Coronary artery (tissue), 2 donors: Measurements from ENCODE around the gene PKD1L1.
"Not testable (repeated sequence)": the region's sequence is repeated elsewhere in the genome, so short reads cannot be mapped to it uniquely, and the experiment has no call there.

ENCODE experiments used
- DNase-seq: peaks from one replicate; pipeline ENCODE4 v3.0.0-alpha.2; 2017; ENCODE audit warnings: low spot score
- H3K27ac ChIP-seq, 2 donors: fragments of 200-600 bp; sonication (generic); one replicate each; pipeline ENCODE4 v1.5.1; 2016 to 2019
- H3K4me3 ChIP-seq: fragments of 200-600 bp; sonication (generic); 2 replicates; pipeline ENCODE4 v1.5.1; 2016; ENCODE audit warnings: mild to moderate bottlenecking, moderate library complexity
- TF ChIP-seq, protein P1 (sequence below): fragments of 200-600 bp; sonication (generic); IDR thresholded peaks from one replicate; pipeline ENCODE4 v1.5.1; 2019; ENCODE audit warnings: antibody characterized with exemption

PKD1L1 gene

DNA sequence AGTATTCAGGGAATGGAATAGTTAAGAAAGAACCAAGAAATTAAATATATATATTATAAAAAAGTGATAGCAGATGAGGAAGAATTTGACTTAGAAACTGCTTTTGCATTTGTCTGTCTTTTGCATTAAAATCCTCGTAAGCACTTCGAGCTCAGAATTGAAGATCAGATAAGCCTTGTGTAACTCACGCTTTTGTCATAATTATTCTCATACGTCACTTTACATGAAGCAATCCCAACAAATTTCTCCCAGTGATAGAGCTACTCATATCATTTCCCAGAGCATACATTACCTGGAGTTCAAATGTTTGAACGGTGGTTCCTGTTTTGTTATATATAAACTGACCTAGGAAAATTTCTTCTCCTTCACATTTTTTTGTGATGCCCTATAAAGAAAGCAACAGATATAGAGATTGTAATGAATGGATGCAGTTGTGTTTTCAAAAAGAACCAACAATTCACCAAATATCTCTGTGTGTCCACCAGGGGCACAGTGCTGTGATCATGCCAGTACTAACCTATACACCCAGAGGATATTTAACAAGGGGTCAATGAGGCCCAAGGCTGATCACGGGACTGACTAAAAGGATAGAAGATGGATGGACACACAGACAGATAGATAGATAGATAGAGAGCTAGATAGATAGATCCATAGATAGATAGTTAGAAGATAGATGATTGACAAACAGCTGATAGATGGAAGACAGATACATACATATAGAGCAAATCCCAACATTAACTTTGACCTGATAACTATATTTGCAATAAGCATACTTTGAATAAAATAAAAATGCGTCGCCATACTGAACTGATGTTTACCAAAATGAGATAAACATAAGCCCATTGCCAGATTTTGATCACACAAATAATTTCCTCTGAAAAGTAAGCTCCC, 40.5 kb upstream of the PKD1L1 start:
- no peak overlapping the region for H3K4me3 ChIP-seq
- TF ChIP-seq, protein P1, sequence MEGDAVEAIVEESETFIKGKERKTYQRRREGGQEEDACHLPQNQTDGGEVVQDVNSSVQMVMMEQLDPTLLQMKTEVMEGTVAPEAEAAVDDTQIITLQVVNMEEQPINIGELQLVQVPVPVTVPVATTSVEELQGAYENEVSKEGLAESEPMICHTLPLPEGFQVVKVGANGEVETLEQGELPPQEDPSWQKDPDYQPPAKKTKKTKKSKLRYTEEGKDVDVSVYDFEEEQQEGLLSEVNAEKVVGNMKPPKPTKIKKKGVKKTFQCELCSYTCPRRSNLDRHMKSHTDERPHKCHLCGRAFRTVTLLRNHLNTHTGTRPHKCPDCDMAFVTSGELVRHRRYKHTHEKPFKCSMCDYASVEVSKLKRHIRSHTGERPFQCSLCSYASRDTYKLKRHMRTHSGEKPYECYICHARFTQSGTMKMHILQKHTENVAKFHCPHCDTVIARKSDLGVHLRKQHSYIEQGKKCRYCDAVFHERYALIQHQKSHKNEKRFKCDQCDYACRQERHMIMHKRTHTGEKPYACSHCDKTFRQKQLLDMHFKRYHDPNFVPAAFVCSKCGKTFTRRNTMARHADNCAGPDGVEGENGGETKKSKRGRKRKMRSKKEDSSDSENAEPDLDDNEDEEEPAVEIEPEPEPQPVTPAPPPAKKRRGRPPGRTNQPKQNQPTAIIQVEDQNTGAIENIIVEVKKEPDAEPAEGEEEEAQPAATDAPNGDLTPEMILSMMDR, result no peak
- H3K27ac ChIP-seq, result no peak overlapping the region
- no peak for DNase-seq

DNA sequence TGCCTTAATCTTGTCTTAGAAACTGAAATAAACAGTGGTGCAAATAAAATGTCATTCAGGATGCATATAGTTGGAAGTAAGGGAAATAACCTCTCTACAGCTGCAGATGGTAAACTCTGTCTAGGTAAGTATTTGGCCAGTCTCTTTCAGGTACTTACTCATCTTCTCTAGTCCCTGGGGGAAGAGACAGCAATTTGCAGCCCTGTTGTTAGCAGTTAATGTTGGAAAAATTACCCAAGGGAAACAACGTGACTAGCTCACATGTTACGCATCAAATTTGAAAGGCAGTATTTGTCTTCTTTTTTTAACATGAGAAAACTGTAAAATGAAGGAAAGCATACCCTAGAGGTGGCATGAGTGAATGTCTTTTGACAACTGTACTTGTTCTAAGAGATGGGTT, 34.3 kb upstream of the PKD1L1 start:
- Histone ChIP-seq H3K27ac (no peak overlapping the region), H3K4me3 (no peak overlapping the region)
- TF ChIP-seq, protein P1, result no peak
- no peak for DNase-seq

DNA sequence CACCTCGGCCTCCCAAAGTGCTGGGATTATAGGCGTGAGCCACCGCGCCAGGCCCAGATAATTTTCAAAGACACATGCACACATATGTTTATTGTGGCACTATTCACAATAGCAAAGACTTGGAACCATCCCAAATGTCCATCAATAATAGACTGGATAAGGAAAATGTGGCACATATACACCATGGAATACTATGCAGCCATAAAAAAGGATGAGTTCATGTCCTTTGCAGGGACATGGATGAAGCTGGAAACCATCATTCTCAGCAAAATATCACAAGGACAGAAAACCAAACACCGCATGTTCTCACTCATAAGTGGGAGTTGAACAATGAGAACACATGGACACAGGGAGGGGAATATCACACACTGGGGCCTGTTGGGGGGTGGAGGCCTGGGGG, 32.4 kb upstream of the PKD1L1 start:
- not testable (repeated sequence) for H3K27ac ChIP-seq, H3K4me3 ChIP-seq, DNase-seq

DNA sequence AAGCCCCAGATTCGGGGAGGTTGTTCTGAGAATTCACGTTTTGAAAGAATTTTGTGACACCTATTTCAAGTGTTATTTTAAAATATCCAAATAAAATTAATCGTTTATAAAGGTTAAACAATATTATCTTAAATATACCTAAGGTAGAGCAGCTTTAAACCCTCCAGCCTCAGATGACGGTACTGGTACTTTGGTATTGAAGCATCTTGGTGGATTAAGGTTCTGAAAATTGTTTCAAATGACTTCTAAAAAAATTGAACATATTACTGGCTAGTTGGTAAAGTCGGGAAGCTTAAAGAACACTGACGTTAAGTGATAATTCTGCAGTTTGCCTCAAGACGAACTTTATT, 31.5 kb upstream of the PKD1L1 start:
- Histone ChIP-seq H3K4me3 (peak overlapping the region; percentile 85), H3K27ac (peak overlapping the region; percentile 76 to 92)
- DNase-seq, result no peak
- TF ChIP-seq, protein P1, result no peak

DNA sequence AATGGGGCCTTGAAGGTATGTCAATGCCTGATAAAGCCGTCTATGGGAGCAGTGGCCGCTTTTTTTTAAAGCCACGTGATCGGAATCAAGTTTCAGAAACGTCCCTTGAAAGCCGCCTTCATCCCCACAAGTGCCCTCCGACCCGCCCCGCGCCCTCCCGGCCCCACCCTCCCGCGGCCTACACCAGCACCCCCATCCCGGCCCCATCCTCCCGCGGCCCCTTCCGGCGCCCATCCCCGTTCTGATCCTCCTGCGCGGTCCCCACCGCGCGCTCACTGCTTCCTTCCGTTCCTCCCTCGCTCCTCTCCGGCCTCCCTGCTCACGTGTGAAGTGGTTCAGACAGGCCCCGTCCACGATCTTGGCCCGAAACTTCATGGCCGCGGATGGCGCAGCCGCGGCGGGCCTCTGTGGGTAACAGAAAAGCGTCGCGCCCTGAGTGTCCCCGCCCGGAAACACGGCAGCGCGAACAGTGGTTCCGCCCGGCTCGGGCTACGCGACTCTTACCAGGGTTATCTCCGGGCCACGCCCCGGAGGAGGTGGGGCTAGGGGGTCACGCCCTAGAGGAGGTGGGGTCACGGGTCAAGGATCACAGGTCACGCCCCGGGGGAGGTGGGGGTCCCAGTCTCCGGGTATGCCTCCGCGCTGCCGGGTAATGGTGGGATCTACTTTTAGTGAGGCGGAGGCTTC, 31.0 kb upstream of the PKD1L1 start, which contains the start of gene HUS1:
Gene HUS1 (minus strand): TSS at position 471 of the 687 bp plus-strand sequence. CDS start 96 bp downstream, at position 375.
- H3K4me3 ChIP-seq, result peak within 1 kb of the TSS; percentile 85
- H3K27ac ChIP-seq, result peak within 1 kb of the TSS; percentile 76 to 92
- TF ChIP-seq, protein P1, result no peak
- peak; percentile 97 for DNase-seq

DNA sequence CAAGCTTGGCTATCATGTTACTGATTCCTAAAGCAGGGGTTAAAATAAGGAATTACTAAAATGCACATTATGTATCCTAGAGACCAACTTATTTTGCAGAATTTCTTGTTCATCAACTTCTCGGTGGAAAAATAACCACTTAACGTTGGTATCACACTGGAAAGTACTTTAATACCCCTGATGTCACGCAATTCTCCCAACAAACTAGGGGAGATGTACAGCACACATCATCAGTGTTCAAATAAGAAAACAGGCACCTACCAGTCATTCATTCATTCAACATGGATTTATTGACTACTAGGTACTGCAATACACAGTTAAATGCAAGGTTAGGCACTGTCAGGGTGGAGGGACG, 30.5 kb upstream of the PKD1L1 start:
- Histone ChIP-seq H3K27ac (peak overlapping the region; percentile 76 to 92), H3K4me3 (peak overlapping the region; percentile 85)
- TF ChIP-seq, protein P1, result no peak
- DNase-seq, result no peak

DNA sequence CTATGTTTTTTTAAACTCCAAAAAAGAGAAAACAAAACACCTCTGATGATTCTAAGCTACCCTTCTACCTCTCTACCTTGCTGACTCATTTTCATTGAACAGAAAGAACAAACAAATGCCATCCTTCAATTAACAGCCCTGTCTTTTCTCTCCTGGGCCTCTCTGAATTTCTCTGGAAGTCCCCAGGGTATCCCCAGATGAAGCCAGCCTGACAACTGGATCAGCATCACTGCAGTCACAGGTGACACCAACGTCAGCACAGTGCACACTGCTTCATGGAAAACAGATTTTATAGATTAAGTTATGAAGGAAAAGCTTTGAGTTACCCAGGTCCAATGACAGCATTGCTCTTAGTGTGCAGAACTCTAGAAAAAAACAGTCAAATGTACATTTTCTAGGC, 25.5 kb upstream of the PKD1L1 start:
- H3K27ac ChIP-seq, result no peak overlapping the region
- TF ChIP-seq, protein P1, result no peak

More for the DNA sequence above, 25.5 kb upstream of the PKD1L1 start:
- H3K4me3 ChIP-seq, result no peak overlapping the region
- DNase-seq, result no peak
